NCI-H2171 (cell line): ENCODE measurements around the gene ANKRD65.
"Not testable (repeated sequence)": the region's sequence is repeated elsewhere in the genome, so short reads cannot be mapped to it uniquely, and the experiment has no call there.

ENCODE experiments used
- DNase-seq: peaks from one replicate; lab custom pipeline; 2025; lab: John Stamatoyannopoulos, UW

ANKRD65 gene

GRCh38 chr1:1393428-1393827 is 27.6 kb downstream of the ANKRD65 start:
- no peak for DNase-seq

GRCh38 chr1:1393014-1393413 is 28.1 kb downstream of the ANKRD65 start:
- DNase-seq: no peak

- no peak for DNase-seq
These were observed 29.9 kb downstream of the ANKRD65 start for GRCh38 chr1:1391225-1391624.

- no peak for DNase-seq
These were observed 30.4 kb downstream of the ANKRD65 start for GRCh38 chr1:1390675-1391074.

GRCh38 chr1:1388078-1388472 is 33.0 kb downstream of the ANKRD65 start:
- DNase-seq: no peak

GRCh38 chr1:1387098-1388077 is 33.7 kb downstream of the ANKRD65 start:
- no peak for DNase-seq

- DNase-seq: no peak
These were observed 35.1 kb downstream of the ANKRD65 start for GRCh38 chr1:1385931-1386330.

GRCh38 chr1:1385339-1385738 is 35.7 kb downstream of the ANKRD65 start:
- DNase-seq: not testable (repeated sequence)

- DNase-seq: no peak
These were observed 39.8 kb downstream of the ANKRD65 start for GRCh38 chr1:1381294-1381693.

GRCh38 chr1:1380860-1381259 is 40.2 kb downstream of the ANKRD65 start:
- no peak for DNase-seq

GRCh38 chr1:1377540-1378205 is 43.4 kb downstream of the ANKRD65 start:
- DNase-seq: no peak

GRCh38 chr1:1376551-1377226 is 44.4 kb downstream of the ANKRD65 start:
- no peak for DNase-seq

- DNase-seq: peak; percentile 100
These were observed 46.0 kb downstream of the ANKRD65 start, which contains the start of gene AURKAIP1 for GRCh38 chr1:1374929-1375662. AURKAIP1 (minus strand) TSS chr1:1375207; CDS start chr1:1374756, 451 bp downstream.

- no peak for DNase-seq
These were observed 46.5 kb downstream of the ANKRD65 start for GRCh38 chr1:1374589-1374928.

- no peak for DNase-seq
These were observed 47.1 kb downstream of the ANKRD65 start for GRCh38 chr1:1373815-1374588.

GRCh38 chr1:1373051-1373814 is 47.8 kb downstream of the ANKRD65 start:
- DNase-seq: no peak

GRCh38 chr1:1371746-1372711 is 49.0 kb downstream of the ANKRD65 start:
- DNase-seq: peak; percentile 57

GRCh38 chr1:1371364-1371745 is 49.7 kb downstream of the ANKRD65 start:
- DNase-seq: no peak

- no peak for DNase-seq
These were observed 50.2 kb downstream of the ANKRD65 start for GRCh38 chr1:1370771-1371300.
